ENCODE measurements around the gene SLC9A2. TPM values are rescaled to one million over a fixed set of nuclear protein-coding genes. Genes with fewer than 3 reads are reported as not detected.

SLC9A2 gene
- total RNA-seq, 2 donors from 2014 or later, result 0.22 TPM; not detected in 1

DNA sequence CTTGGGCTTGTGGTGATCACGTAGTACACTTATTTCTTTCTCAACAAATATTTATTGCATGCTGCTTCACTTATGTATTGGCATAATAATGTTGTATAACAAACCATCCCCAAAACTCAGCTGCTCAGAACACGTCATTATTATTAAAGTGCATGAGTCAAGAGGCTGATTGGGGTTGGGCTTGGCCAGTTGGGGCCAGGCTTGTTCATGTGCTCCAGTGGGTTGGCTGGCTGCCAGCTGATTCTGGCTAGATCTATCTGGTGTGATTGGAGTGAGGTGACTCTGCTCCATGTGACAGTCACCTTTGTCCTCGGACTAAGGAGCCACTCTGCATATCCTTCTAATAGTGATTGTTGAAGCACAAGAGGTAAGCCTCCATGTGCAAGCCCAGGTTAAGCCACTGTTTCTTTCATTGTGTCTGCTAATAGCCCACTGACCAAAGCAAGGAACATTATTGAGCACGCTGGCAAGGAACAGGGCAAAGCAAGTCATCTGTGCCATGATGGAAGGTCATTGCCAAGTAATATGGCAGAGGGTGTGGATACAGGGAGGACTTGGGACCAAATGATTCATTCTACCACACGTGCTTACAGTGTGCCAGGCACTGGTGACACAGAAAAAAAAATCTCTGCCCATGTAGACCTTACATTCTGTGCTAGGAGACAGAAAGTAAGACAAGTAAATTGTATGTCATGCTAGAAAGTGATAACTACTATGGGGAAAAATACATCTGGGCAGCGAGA, 79.2 kb downstream of the SLC9A2 start:
- TF ChIP-seq, protein P1, sequence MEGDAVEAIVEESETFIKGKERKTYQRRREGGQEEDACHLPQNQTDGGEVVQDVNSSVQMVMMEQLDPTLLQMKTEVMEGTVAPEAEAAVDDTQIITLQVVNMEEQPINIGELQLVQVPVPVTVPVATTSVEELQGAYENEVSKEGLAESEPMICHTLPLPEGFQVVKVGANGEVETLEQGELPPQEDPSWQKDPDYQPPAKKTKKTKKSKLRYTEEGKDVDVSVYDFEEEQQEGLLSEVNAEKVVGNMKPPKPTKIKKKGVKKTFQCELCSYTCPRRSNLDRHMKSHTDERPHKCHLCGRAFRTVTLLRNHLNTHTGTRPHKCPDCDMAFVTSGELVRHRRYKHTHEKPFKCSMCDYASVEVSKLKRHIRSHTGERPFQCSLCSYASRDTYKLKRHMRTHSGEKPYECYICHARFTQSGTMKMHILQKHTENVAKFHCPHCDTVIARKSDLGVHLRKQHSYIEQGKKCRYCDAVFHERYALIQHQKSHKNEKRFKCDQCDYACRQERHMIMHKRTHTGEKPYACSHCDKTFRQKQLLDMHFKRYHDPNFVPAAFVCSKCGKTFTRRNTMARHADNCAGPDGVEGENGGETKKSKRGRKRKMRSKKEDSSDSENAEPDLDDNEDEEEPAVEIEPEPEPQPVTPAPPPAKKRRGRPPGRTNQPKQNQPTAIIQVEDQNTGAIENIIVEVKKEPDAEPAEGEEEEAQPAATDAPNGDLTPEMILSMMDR (IDR thresholded peaks at IDR 0.05), result no peak
- no peaks in the 10 kb centered on the region for H3K9me3 ChIP-seq

DNA sequence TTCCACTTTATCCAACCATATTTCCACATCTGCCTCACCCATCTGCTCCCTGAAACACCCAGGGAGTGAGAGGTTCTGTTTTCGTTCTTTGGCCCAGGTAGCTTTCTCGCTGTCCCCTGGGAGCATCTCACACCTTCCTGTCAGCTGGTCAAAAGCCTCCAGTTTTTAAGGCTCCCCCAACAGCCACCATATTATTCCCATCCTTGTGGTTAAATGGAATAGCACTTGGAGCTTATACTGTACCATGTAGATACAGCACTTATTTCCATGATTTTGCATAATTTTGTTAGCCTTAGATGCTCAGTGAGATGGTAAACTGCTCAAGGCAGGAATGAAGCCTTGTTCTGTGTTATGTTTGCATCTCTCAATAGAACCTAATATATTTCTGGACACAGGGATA, 84.0 kb downstream of the SLC9A2 start:
- TF ChIP-seq, protein P1 (IDR thresholded peaks at IDR 0.05), result no peak
- DNase-seq (ENCODE audit: low spot score), result no peak
- H3K27me3 ChIP-seq, result no peaks in the 10 kb centered on the region
- no peaks in the 10 kb centered on the region for H3K4me1 ChIP-seq
- no peak overlapping the region for H3K27ac ChIP-seq
- no peaks in the 10 kb centered on the region for H3K9me3 ChIP-seq
- H3K4me3 ChIP-seq, result no peak overlapping the region
- H3K36me3 ChIP-seq, result no peaks in the 10 kb centered on the region

More for the DNA sequence above, 79.2 kb downstream of the SLC9A2 start:
- Histone ChIP-seq H3K27ac (no peak overlapping the region), H3K36me3 (no peaks in the 10 kb centered on the region), H3K4me1 (no peaks in the 10 kb centered on the region), H3K4me3 (no peak overlapping the region), H3K27me3 (no peaks in the 10 kb centered on the region)
- no peak for DNase-seq (ENCODE audit: low spot score)

DNA sequence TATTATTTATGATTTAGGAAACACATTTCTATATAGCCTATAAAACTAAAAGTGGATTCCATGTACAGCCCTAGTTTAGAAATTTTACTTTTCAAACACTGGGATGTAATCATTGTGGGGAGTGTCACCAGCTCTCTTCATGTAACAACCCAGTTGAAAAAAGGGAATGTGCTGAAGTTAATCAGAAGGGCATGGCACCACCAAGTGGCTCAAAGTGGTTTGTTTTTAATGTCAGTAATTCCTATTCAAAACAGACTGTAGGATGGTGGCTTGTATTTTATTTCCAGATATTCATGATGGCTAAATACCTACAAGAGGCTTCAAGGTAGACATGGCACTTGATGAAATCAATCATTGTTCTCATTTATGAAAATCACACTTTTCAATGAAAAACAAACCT, 84.4 kb downstream of the SLC9A2 start:
- no peaks in the 10 kb centered on the region for H3K27me3 ChIP-seq
- DNase-seq (ENCODE audit: low spot score), result no peak

DNA sequence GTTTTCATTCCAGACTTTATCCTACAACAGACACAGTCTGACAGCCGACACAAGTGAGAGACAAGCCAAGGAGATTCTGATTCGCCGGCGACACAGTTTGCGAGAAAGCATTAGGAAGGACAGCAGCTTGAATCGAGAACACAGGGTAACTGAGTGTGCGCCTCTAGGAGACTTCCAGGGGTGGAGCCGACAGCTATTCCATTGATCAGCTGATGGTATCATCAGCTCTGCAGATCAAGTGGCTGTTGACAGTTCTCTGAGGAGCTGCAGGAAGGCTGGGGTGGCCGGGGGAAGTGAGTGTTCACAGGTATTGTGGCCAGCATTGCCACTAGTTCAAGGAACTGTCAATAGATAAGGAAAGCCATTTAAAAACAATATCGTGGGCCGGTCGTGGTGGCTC, 85.2 kb downstream of the SLC9A2 start:
- H3K9me3 ChIP-seq, result no peaks in the 10 kb centered on the region
- H3K27ac ChIP-seq, result no peak overlapping the region
- DNase-seq (ENCODE audit: low spot score), result no peak
- no peaks in the 10 kb centered on the region for H3K27me3 ChIP-seq
- no peaks in the 10 kb centered on the region for H3K4me1 ChIP-seq
- H3K36me3 ChIP-seq, result no peaks in the 10 kb centered on the region
- TF ChIP-seq, protein P1 (IDR thresholded peaks at IDR 0.05), result no peak
- H3K4me3 ChIP-seq, result no peak overlapping the region

More for the DNA sequence above, 84.4 kb downstream of the SLC9A2 start:
- no peaks in the 10 kb centered on the region for H3K4me1 ChIP-seq
- H3K27ac ChIP-seq, result no peak overlapping the region
- no peak overlapping the region for H3K4me3 ChIP-seq
- no peaks in the 10 kb centered on the region for H3K36me3 ChIP-seq
- no peaks in the 10 kb centered on the region for H3K9me3 ChIP-seq
- TF ChIP-seq, protein P1 (IDR thresholded peaks at IDR 0.05), result peak in 1 of 2 donors; percentile 54

DNA sequence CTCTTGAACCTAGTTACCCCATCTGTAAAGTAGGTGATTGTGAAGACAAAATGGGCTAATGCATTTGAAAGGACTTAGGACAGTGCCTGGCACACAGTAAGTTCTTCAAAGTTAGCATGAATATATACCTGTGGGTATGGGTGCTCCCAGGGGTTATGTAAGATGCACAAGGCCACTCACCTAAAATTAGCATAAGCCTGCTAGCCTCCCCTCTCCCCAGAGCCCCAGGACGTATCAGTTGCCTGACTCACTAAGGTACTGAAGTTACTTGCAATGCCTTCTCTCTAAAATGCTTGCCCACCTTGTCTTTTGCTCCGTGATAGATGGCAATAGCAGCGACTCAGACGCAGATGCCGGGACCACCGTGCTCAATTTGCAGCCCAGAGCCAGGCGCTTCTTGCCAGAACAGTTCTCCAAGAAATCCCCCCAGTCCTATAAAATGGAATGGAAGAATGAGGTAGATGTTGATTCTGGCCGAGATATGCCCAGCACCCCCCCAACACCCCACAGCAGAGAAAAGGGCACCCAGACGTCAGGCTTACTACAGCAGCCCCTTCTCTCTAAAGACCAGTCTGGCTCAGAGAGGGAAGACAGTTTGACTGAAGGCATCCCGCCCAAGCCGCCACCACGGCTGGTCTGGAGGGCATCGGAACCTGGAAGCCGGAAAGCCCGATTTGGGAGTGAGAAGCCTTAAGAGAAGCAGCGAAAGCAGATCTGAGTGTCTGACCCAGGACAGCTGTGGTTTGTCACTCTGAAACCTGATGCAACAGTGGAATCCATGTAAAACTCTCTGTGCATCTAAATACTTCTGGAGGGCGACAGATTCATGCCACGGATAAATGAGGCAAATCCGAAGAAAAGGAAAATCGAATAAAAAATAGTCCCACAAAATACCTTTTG, 88.7 kb downstream of the SLC9A2 start:
- H3K4me1 ChIP-seq, result no peaks in the 10 kb centered on the region
- H3K4me3 ChIP-seq, result no peak overlapping the region
- no peaks in the 10 kb centered on the region for H3K36me3 ChIP-seq
- H3K27me3 ChIP-seq, result no peaks in the 10 kb centered on the region
- H3K9me3 ChIP-seq, result no peaks in the 10 kb centered on the region
- no peak for DNase-seq (ENCODE audit: low spot score)
- no peak overlapping the region for H3K27ac ChIP-seq
- TF ChIP-seq, protein P1 (IDR thresholded peaks at IDR 0.05), result no peak

Data from right atrium auricular region (tissue), 2 donors.